ENCODE data around the gene ACOT11. TPM values are rescaled to one million over a fixed set of nuclear protein-coding genes. Genes with fewer than 3 reads are reported as not detected.

The ACOT11 gene
- polyA plus RNA-seq, 1 of the 3 experiments (the other 2 are of a cell fraction): 6.9 TPM

GRCh38 chr1:54611621-54612020, 63.6 kb downstream of the ACOT11 start (continued):
- TF ChIP-seq MAX (IDR thresholded peaks at IDR 0.05; ENCODE audit: low read depth) (no peak), NFIC (IDR thresholded peaks at IDR 0.05; ENCODE audit: borderline replicate concordance) (no peak), RAD21 (IDR thresholded peaks at IDR 0.05; ENCODE audit: low read length) (no peak), REST (IDR thresholded peaks at IDR 0.05; ENCODE audit: low read depth, low read length) (no peak), MEF2A (IDR thresholded peaks at IDR 0.05; ENCODE audit: borderline replicate concordance, low read depth) (no peak), RCOR1 (IDR thresholded peaks at IDR 0.05; ENCODE audit: low read length) (no peak)

- DNase-seq: no peak
- no peaks in the 10 kb centered on the region for H3K9me3 ChIP-seq
- TF ChIP-seq MAX (IDR thresholded peaks at IDR 0.05; ENCODE audit: low read depth) (no peak), ZBTB33 (IDR thresholded peaks at IDR 0.05; ENCODE audit: borderline replicate concordance, low read depth) (no peak), GABPA (IDR thresholded peaks at IDR 0.05; ENCODE audit: low read depth) (no peak), FOXM1 (IDR thresholded peaks at IDR 0.05; ENCODE audit: low read depth) (no peak), RAD21 (IDR thresholded peaks at IDR 0.05; ENCODE audit: low read length) (no peak), PBX3 (IDR thresholded peaks at IDR 0.05) (no peak), CTCF (IDR thresholded peaks at IDR 0.05) (no peak), GATA2 (CRISPR knock-in tag; IDR thresholded peaks at IDR 0.05) (no peak), FOSL2 (IDR thresholded peaks at IDR 0.05; ENCODE audit: borderline replicate concordance, low read depth) (no peak)
- no peak overlapping the region for H3K4me3 ChIP-seq (ENCODE audit: low read depth in 2 of 2, low read length in 1 of 2)
- ChIA-PET CTCF (interaction anchor here (1.8 kb wide), 1 partner anchor 66 kb away, joined by 7 read pairs; the partner anchor contains the start of gene ACOT11), POLR2A (no interaction called here)
- H3K36me3 ChIP-seq (replicated peaks in 1 of 2; ENCODE audit: control insufficient read depth in 1 of 2, insufficient read depth in 2 of 2, low read length in 1 of 2): no peaks in the 10 kb centered on the region
- no peaks in the 10 kb centered on the region for H3F3A ChIP-seq (replicated peaks; ENCODE audit: insufficient read depth)
- no peak overlapping the region for H3K9ac ChIP-seq
- no peak overlapping the region for H2AFZ ChIP-seq (ENCODE audit: low read depth)
- H3K4me2 ChIP-seq: no peak overlapping the region
- H3K4me1 ChIP-seq (ENCODE audit: control insufficient read depth in 1 of 2, insufficient read depth in 2 of 2, low read depth in 1 of 2, low read length in 1 of 2): peaks cover 0 to 5% of the 10 kb centered on the region in 2 experiments; a peak in 1 of 4 replicates
- no peaks in the 10 kb centered on the region for H3K27me3 ChIP-seq (ENCODE audit: insufficient read depth)
- H3K27ac ChIP-seq (ENCODE audit: low read depth in 2 of 2, low read length in 1 of 2): no peak overlapping the region
- WGBS (ENCODE audit: low lambda C conversion rate): 85% methylated on average over 2 of the region's 2 CpGs
- H3K9me2 ChIP-seq: no peaks in the 10 kb centered on the region
- H4K20me1 ChIP-seq (ENCODE audit: insufficient read depth): no peaks in the 10 kb centered on the region
- no peaks in the 10 kb centered on the region for H3K79me2 ChIP-seq (ENCODE audit: insufficient read depth)
Observed at GRCh38 chr1:54614024-54614423, 66.0 kb downstream of the ACOT11 start.
